ENCODE data around the gene FEM1B. TPM values are rescaled to one million over a fixed set of nuclear protein-coding genes. Genes with fewer than 3 reads are reported as not detected.
A peak's percentile ranks its signal among the peaks of the same experiment; 100 is the strongest.

Gene FEM1B
- total RNA-seq, 1 donor from 2014 or later, result 71.1 TPM

DNA sequence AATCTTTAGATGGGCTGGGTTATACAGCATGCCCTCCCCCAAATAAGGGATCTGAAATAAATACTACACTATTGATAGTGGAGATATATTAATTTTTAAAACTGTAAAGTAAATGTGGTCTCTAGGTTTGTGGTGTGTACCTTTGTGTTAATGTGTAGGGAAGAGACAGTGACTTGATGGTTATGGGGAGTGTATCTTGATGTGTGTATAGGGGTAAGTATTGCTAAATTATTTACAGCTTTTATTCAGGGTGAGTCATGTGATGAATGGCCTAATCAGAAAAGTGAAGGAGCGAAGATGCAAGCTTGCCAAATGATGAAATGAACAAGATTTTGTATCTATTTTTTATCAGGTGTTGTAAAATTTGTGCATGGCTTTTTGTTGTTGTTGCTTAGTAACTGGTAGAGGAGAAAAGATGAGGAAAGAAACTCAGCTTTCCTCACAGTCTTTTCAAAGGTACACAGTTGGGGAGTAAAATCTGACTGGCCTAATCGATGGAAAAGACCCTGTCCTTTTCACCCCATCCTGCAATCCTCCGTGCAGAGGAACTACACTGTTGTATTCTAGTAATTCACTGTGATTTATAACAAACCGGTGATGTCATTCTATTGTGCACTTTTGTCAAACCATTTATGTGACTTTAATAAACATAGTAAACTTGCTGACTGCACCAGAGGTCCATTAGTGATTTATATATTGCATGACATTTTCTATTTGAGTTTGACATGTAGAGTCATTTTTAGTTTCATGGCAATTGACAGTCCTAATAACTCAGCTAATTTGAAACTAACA, 17.7 kb downstream of the FEM1B start:
- Mint-ChIP-seq H3K27me3 (ENCODE audit: unreplicated experiment) (no peaks in the 10 kb centered on the region), H3K27ac (ENCODE audit: unreplicated experiment) (peak overlapping the region; percentile 75), H3K4me3 (ENCODE audit: unreplicated experiment) (no peak overlapping the region), H3K9me3 (ENCODE audit: unreplicated experiment) (no peaks in the 10 kb centered on the region), H3K36me3 (ENCODE audit: unreplicated experiment) (peaks cover 54% of the 10 kb centered on the region), H3K4me1 (ENCODE audit: unreplicated experiment) (peaks cover 51% of the 10 kb centered on the region)
- TF ChIP-seq, protein P1, sequence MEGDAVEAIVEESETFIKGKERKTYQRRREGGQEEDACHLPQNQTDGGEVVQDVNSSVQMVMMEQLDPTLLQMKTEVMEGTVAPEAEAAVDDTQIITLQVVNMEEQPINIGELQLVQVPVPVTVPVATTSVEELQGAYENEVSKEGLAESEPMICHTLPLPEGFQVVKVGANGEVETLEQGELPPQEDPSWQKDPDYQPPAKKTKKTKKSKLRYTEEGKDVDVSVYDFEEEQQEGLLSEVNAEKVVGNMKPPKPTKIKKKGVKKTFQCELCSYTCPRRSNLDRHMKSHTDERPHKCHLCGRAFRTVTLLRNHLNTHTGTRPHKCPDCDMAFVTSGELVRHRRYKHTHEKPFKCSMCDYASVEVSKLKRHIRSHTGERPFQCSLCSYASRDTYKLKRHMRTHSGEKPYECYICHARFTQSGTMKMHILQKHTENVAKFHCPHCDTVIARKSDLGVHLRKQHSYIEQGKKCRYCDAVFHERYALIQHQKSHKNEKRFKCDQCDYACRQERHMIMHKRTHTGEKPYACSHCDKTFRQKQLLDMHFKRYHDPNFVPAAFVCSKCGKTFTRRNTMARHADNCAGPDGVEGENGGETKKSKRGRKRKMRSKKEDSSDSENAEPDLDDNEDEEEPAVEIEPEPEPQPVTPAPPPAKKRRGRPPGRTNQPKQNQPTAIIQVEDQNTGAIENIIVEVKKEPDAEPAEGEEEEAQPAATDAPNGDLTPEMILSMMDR (IDR thresholded peaks at IDR 0.05), result no peak
- no peak for DNase-seq (ENCODE audit: extremely low spot score, unreplicated experiment)

DNA sequence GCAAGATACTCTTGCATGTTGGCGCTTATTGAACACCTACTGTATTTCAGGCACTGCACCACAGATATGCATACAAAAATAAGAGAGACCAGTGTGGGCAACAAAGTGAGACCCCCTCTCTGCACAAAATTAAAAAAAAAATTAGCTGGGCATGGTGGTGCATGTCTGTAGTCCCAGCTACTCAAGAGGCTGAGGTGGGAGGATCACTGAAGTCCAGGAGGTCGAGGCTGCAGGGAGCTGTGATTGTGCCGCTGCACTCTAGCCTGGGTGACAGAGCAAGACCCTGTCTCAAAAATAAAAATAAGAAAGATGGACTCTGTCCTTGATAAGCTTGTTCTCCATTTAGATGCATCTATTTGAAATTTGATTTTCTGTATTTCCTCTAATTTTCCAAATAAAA, 20.8 kb downstream of the FEM1B start:
- H3K4me1 Mint-ChIP-seq (ENCODE audit: unreplicated experiment), result peaks cover 47% of the 10 kb centered on the region
- no peaks in the 10 kb centered on the region for H3K27me3 Mint-ChIP-seq (ENCODE audit: unreplicated experiment)
- peak; percentile 27 for DNase-seq (ENCODE audit: extremely low spot score, unreplicated experiment)
- H3K27ac Mint-ChIP-seq (ENCODE audit: unreplicated experiment), result peak overlapping the region; percentile 71
- peaks cover 60% of the 10 kb centered on the region for H3K36me3 Mint-ChIP-seq (ENCODE audit: unreplicated experiment)
- H3K4me3 Mint-ChIP-seq (ENCODE audit: unreplicated experiment), result no peak overlapping the region
- no peaks in the 10 kb centered on the region for H3K9me3 Mint-ChIP-seq (ENCODE audit: unreplicated experiment)
- TF ChIP-seq, protein P1 (IDR thresholded peaks at IDR 0.05), result no peak

DNA sequence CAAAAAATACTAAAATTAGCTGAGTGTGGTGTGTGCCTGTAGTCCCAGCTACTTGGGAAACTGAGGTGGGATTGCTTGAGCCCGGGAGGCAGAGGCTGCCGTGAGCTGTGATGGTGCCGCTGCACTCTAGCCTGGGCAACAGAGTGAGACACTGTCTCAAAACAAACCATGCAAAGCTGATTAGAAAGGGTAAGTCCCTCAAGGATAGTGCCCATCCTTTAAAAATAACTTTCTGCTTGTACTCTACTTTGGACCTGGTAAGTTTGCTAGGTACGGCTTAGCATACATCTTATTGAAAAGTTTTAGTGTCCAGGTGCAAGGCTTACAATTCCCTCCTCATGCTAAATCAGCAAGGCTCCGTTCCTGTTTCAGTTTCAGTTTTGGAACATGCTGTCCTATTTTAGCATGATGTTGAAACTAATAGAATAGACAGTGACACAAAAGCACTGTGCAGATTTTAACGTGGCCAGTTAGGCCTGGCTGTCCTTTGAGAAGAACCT, 21.4 kb downstream of the FEM1B start:
- Mint-ChIP-seq H3K4me1 (ENCODE audit: unreplicated experiment) (peaks cover 43% of the 10 kb centered on the region), H3K9me3 (ENCODE audit: unreplicated experiment) (no peaks in the 10 kb centered on the region), H3K36me3 (ENCODE audit: unreplicated experiment) (peaks cover 56% of the 10 kb centered on the region), H3K27ac (ENCODE audit: unreplicated experiment) (peak overlapping the region; percentile 71), H3K27me3 (ENCODE audit: unreplicated experiment) (no peaks in the 10 kb centered on the region), H3K4me3 (ENCODE audit: unreplicated experiment) (no peak overlapping the region)
- TF ChIP-seq, protein P1 (IDR thresholded peaks at IDR 0.05), result no peak
- no peak for DNase-seq (ENCODE audit: extremely low spot score, unreplicated experiment)

DNA sequence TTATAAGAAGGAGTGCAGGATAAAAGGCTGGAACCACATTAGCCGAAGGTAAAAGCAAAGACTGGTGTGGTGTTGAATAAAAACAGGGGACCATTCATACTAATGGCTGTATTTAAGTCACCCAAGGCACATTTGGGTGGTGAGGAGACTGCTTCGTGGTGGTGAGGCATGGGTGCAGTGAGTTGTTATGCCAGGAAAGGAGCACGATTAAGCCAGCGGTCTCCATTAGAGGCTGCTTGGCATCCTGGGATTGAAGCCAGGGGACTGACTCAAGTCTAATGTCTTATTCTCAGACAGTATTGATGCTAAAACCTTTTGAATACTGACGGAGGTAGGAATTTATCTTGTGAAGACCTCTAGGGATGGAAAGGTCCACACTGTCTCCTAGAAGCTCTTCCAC, 21.9 kb downstream of the FEM1B start:
- Mint-ChIP-seq H3K4me1 (ENCODE audit: unreplicated experiment) (peaks cover 43% of the 10 kb centered on the region), H3K27ac (ENCODE audit: unreplicated experiment) (peak overlapping the region; percentile 71), H3K4me3 (ENCODE audit: unreplicated experiment) (no peak overlapping the region), H3K36me3 (ENCODE audit: unreplicated experiment) (peaks cover 61% of the 10 kb centered on the region), H3K27me3 (ENCODE audit: unreplicated experiment) (no peaks in the 10 kb centered on the region), H3K9me3 (ENCODE audit: unreplicated experiment) (no peaks in the 10 kb centered on the region)
- TF ChIP-seq, protein P1 (IDR thresholded peaks at IDR 0.05), result no peak
- no peak for DNase-seq (ENCODE audit: extremely low spot score, unreplicated experiment)

DNA sequence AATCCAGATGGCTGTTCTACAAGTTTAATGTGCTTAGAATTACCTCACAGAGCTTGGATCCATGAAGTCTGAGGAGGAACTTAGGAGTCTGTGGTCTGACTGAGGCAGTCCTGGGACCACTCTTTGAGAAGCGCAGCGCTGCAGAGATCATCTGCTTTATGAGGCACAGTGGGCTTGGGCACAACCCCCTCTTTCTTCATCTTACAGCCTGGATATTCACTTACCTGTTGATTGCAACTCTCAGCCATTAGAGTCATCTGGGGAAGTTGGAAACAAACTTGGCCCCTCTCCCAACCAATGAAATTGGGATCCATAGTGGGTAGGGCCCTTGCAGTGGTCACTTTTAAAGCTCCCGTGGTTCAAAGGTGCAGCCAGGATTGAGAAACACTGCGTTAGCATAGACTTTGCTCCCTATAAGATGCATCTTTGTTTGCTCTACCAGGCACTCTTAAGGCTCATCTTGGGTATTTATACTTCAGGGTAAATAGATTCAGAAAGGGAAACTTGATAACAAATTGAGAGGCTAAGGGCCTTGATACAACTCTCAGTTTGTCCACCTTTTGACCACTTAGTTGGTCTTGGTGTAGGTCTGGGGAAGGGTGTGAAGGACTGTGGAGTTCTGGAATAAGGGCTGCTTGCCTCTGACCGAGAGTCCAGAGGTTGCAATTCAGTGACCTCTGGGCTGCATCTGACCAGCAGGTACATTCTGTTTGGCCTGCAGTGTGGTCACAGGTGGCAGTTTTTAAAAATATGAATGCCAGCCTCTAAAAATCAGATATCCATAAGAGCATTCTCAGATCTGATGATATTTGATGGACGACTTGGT, 22.8 kb downstream of the FEM1B start:
- H3K36me3 Mint-ChIP-seq (ENCODE audit: unreplicated experiment), result peaks cover 63% of the 10 kb centered on the region
- H3K27ac Mint-ChIP-seq (ENCODE audit: unreplicated experiment), result no peak overlapping the region
- H3K4me1 Mint-ChIP-seq (ENCODE audit: unreplicated experiment), result peaks cover 47% of the 10 kb centered on the region
- no peak for DNase-seq (ENCODE audit: extremely low spot score, unreplicated experiment)
- TF ChIP-seq, protein P1 (IDR thresholded peaks at IDR 0.05), result no peak
- no peaks in the 10 kb centered on the region for H3K9me3 Mint-ChIP-seq (ENCODE audit: unreplicated experiment)
- no peak overlapping the region for H3K4me3 Mint-ChIP-seq (ENCODE audit: unreplicated experiment)
- no peaks in the 10 kb centered on the region for H3K27me3 Mint-ChIP-seq (ENCODE audit: unreplicated experiment)

Data from osteocyte (in vitro differentiated cells).